Body of pancreas (tissue), 4 donors: ENCODE data around the gene TMEM123. TPM values are rescaled to one million over a fixed set of nuclear protein-coding genes. Genes with fewer than 3 reads are reported as not detected.

Experiments
- ATAC-seq: fragments of 150-250 bp; one replicate; pipeline ENCODE4 v1.9.1; 2016
- DNase-seq, 4 donors: peaks; one replicate each; pipeline ENCODE4 v3.0.0-alpha.2; 2019
- H3K27ac ChIP-seq, 4 donors: fragments of 200-600 bp; sonication (generic); 1 replicate in 3 of 4; 2 replicates in 1 of 4; pipeline versions ENCODE4 v1.5.1 to v1.6.1; 2016 to 2019; ENCODE audit warnings: mild to moderate bottlenecking in 1 of 4, mixed read lengths in 1 of 4, moderate library complexity in 1 of 4
- H3K27me3 ChIP-seq, 2 donors: fragments of 200-600 bp; sonication (generic); one replicate each; pipeline ENCODE4 v1.6.0; 2016; ENCODE audit warnings: mild to moderate bottlenecking in 1 of 2
- H3K36me3 ChIP-seq, 2 donors: fragments of 200-600 bp; sonication (generic); replicated peaks in 1 of 2; 2 replicates each; pipeline ENCODE4 v1.5.1; 2016; ENCODE audit warnings: low read depth in 2 of 2; ENCODE audit not compliant: insufficient read depth in 1 of 2
- H3K4me1 ChIP-seq: fragments of 200-600 bp; sonication (generic); one replicate; pipeline ENCODE4 v1.6.0; 2016
- H3K4me3 ChIP-seq, 2 donors: fragments of 200-600 bp; sonication (generic); 1 replicate in 1 of 2; 2 replicates in 1 of 2; pipeline ENCODE4 v1.5.1; 2016 to 2019
- H3K9me3 ChIP-seq, 3 donors: fragments of 200-600 bp; sonication (generic); 1 replicate in 2 of 3; 2 replicates in 1 of 3; pipeline ENCODE4 v1.5.1; 2016
- CTCF ChIP-seq, 7 experiments: fragments of 450-650 bp in 4 of 7; fragments of 200-600 bp in 3 of 7; sonication (generic) in 3 of 7; IDR thresholded peaks; one replicate each; pipeline ENCODE4 v1.5.1; 2016 to 2019; ENCODE audit warnings: antibody characterized with exemption in 7 of 7
- POLR2A ChIP-seq, 3 donors: fragments of 450-650 bp; IDR thresholded peaks; one replicate each; pipeline ENCODE4 v1.6.1; 2016; ENCODE audit warnings: antibody characterized with exemption in 3 of 3, mild to moderate bottlenecking in 2 of 3
- WGBS, 2 donors: methylation state at CpG; one replicate each; pipeline ENCODE4 v1.1.5; 2017; 5-methylcytosine and 5-hydroxymethylcytosine counted together
- intact Hi-C: fragments of 100-400 bp; cut with DNase I; formaldehyde crosslinking; loops from one replicate; pipeline ENCODE4 v1.15.1; 2023
- total RNA-seq, 2 donors: library from RNA; depleted of rRNA; stranded (reverse); fragments of >200 nt; gene quantifications; one replicate each; pipeline ENCODE4 v1.1.0, GENCODE V29; 2016

Gene TMEM123
- total RNA-seq, 2 donors from 2014 or later = 40.2 to 82.5 TPM

GRCh38 chr11:102368472-102368871, 84.1 kb downstream of the TMEM123 start:
- 91 to 94% methylated on average over 3 of the region's 3 CpGs for WGBS, 2 donors
- Histone ChIP-seq H3K27me3 (no peaks in the 10 kb centered on the region), H3K36me3 (peaks cover 5 to 15% of the 10 kb centered on the region in 2 donors), H3K4me1 (peaks cover 8% of the 10 kb centered on the region), H3K27ac (no peak overlapping the region), H3K9me3 (no peaks in the 10 kb centered on the region), H3K4me3 (no peak overlapping the region)
- intact Hi-C loops = no loop called here
- ATAC-seq = no peak
- DNase-seq = no peak
- TF ChIP-seq POLR2A (IDR thresholded peaks at IDR 0.05) (no peak), CTCF (IDR thresholded peaks at IDR 0.05) (no peak)

- Histone ChIP-seq H3K4me3 (no peak overlapping the region), H3K27ac (peak overlapping the region in 1 of 4 donors; percentile 56), H3K27me3 (no peaks in the 10 kb centered on the region), H3K36me3 (peaks cover 5 to 15% of the 10 kb centered on the region in 2 donors), H3K9me3 (no peaks in the 10 kb centered on the region), H3K4me1 (peaks cover 8% of the 10 kb centered on the region)
- peak; percentile 33 for ATAC-seq
- WGBS, 2 donors = 19 to 28% methylated on average over 6 of the region's 6 CpGs
- intact Hi-C loops = no loop called here
- TF ChIP-seq POLR2A (IDR thresholded peaks at IDR 0.05) (no peak), CTCF (IDR thresholded peaks at IDR 0.05) (peak in 4 of 7 experiments; percentile 23 to 36 (median 24))
- DNase-seq = no peak
Observed at GRCh38 chr11:102367364-102367763, 85.2 kb downstream of the TMEM123 start.

- Histone ChIP-seq H3K27ac (no peak overlapping the region), H3K4me1 (peaks cover 8% of the 10 kb centered on the region), H3K9me3 (no peaks in the 10 kb centered on the region), H3K4me3 (no peak overlapping the region), H3K27me3 (no peaks in the 10 kb centered on the region), H3K36me3 (peaks cover 13 to 17% of the 10 kb centered on the region in 2 donors)
- intact Hi-C loops = no loop called here
- no peak for ATAC-seq
- DNase-seq = no peak
- 86 to 88% methylated on average over 1 of the region's 1 CpG for WGBS, 2 donors
- TF ChIP-seq CTCF (IDR thresholded peaks at IDR 0.05) = no peak
- TF ChIP-seq POLR2A (IDR thresholded peaks at IDR 0.05) = no peak
Observed at GRCh38 chr11:102364991-102365390, 87.6 kb downstream of the TMEM123 start.

GRCh38 chr11:102361086-102362031, 91.2 kb downstream of the TMEM123 start:
- WGBS, 2 donors = 85 to 93% methylated on average over 2 to 5 of the region's 5 CpGs
- no peak for DNase-seq

More at GRCh38 chr11:102361086-102362031, 91.2 kb downstream of the TMEM123 start:
- intact Hi-C loops = no loop called here
- no peak for ATAC-seq
- Histone ChIP-seq H3K27me3 (no peaks in the 10 kb centered on the region), H3K36me3 (peaks cover 19 to 21% of the 10 kb centered on the region in 2 donors), H3K4me1 (peaks cover 11% of the 10 kb centered on the region), H3K9me3 (no peaks in the 10 kb centered on the region), H3K27ac (no peak overlapping the region), H3K4me3 (no peak overlapping the region)
- TF ChIP-seq CTCF (IDR thresholded peaks at IDR 0.05) (no peak), POLR2A (IDR thresholded peaks at IDR 0.05) (no peak)
